Adrenal gland (tissue), 5 donors: ENCODE data around the gene ERCC3.

Source experiments
- POLR2A ChIP-seq, 2 donors: fragments of 450-650 bp; IDR thresholded peaks; one replicate each; pipeline ENCODE4 v1.6.1; 2017; ENCODE audit warnings: antibody characterized with exemption in 2 of 2, mild to moderate bottlenecking in 2 of 2, moderate library complexity in 1 of 2
- TF ChIP-seq, protein P1 (sequence below), 6 experiments: fragments of 450-650 bp in 4 of 6; fragments of 200-600 bp in 2 of 6; sonication (generic) in 1 of 6; IDR thresholded peaks; 1 replicate in 5 of 6; 2 replicates in 1 of 6; pipeline versions ENCODE4 v1.5.1 to v1.8.0; 2016 to 2021; ENCODE audit warnings: antibody characterized with exemption in 6 of 6, mild to moderate bottlenecking in 2 of 6, moderate library complexity in 1 of 6
- donor health status: DM: no; HTN: no; CAD: no.

DNA sequence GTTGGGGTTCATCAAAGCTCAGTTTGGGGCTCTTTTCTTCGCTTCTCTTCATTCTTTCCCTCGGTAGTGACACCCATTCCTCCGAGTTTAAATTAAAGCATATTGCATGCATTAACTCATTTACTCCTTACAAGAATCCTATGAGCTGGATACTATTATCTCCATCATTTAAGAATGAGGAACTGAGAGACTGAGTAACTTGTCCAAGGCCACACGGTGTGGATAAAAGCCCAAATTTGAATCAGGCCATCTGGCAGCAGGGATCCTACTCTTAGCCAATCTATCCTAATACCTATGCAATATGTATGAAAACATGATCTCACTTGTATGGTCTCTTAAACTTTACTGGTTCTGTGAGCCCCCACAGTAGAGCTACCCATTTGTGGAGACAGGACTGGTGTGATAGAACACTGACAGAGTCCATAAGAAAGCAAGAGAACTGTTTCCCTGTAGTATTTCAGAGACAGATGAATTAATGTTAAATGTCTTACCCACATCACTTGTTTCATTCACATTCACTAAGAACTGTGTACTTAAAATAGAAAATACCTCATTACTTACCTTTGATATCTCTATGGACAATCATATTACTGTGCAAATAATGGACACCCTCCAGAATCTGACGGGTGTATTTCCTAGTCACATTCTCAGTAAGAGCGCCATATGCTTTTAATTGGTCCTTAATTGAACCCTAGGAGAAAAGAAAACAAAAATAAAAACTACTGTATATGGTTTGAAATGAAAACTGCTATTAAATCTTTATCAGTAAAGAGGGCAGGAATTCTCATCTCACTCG lies 20.4 kb upstream of the ERCC3 start:
- no peak for TF ChIP-seq POLR2A (IDR thresholded peaks at IDR 0.05)
- TF ChIP-seq, protein P1, sequence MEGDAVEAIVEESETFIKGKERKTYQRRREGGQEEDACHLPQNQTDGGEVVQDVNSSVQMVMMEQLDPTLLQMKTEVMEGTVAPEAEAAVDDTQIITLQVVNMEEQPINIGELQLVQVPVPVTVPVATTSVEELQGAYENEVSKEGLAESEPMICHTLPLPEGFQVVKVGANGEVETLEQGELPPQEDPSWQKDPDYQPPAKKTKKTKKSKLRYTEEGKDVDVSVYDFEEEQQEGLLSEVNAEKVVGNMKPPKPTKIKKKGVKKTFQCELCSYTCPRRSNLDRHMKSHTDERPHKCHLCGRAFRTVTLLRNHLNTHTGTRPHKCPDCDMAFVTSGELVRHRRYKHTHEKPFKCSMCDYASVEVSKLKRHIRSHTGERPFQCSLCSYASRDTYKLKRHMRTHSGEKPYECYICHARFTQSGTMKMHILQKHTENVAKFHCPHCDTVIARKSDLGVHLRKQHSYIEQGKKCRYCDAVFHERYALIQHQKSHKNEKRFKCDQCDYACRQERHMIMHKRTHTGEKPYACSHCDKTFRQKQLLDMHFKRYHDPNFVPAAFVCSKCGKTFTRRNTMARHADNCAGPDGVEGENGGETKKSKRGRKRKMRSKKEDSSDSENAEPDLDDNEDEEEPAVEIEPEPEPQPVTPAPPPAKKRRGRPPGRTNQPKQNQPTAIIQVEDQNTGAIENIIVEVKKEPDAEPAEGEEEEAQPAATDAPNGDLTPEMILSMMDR (IDR thresholded peaks at IDR 0.05): no peak
